Naive B cell (primary cell): Measurements from ENCODE around the gene MRM3. TPM values are rescaled to one million over a fixed set of nuclear protein-coding genes. Genes with fewer than 3 reads are reported as not detected.
A peak's percentile ranks its signal among the peaks of the same experiment; 100 is the strongest.

Experiments
- ATAC-seq, 2 donors: fragments of 150-1000 bp; cut with Tn5 transposase; 2 replicates each; pipeline ENCODE4 v1.10.0; 2021; ENCODE audit warnings: low read depth in 2 of 2, mild to moderate bottlenecking in 2 of 2, moderate library complexity in 2 of 2
- DNase-seq: peaks from one replicate; pipeline ENCODE4 v3.0.0; 2022
- H3K27ac Mint-ChIP-seq, 6 donors: one replicate each; pipeline ENCODE4 v1.8.0; 2020 to 2022; ENCODE audit warnings: mild to moderate bottlenecking in 6 of 6, mixed read lengths in 6 of 6, moderate library complexity in 5 of 6, inconsistent platforms in 2 of 6
- H3K27me3 Mint-ChIP-seq, 3 donors: one replicate each; pipeline ENCODE4 v1.8.0; 2021 to 2022; ENCODE audit warnings: mixed read lengths in 3 of 3, mild to moderate bottlenecking in 1 of 3
- H3K36me3 Mint-ChIP-seq, 2 donors: one replicate each; pipeline ENCODE4 v1.8.0; 2020 to 2022; ENCODE audit warnings: mixed read lengths in 2 of 2, inconsistent platforms in 1 of 2, mild to moderate bottlenecking in 1 of 2
- H3K4me1 Mint-ChIP-seq, 3 donors: one replicate each; pipeline ENCODE4 v1.8.0; 2020 to 2022; ENCODE audit warnings: mixed read lengths in 3 of 3, inconsistent platforms in 1 of 3, mild to moderate bottlenecking in 1 of 3, moderate library complexity in 1 of 3
- H3K4me3 Mint-ChIP-seq, 8 donors: one replicate each; pipeline ENCODE4 v1.8.0; 2020 to 2022; ENCODE audit warnings: mild to moderate bottlenecking in 8 of 8, mixed read lengths in 8 of 8, moderate library complexity in 8 of 8, inconsistent platforms in 2 of 8
- H3K9me3 Mint-ChIP-seq, 7 donors: one replicate each; pipeline ENCODE4 v1.8.0; 2020 to 2022; ENCODE audit warnings: mixed read lengths in 7 of 7, mild to moderate bottlenecking in 5 of 7, inconsistent platforms in 2 of 7, moderate library complexity in 1 of 7
- polyA plus RNA-seq, 6 donors: library from polyadenylated mRNA; unstranded; fragments of 300-500 nt; fragmentation: Illumina TruSeq; gene quantifications; one replicate each; pipeline ENCODE4 v1.2.3, GENCODE V29; 2021; ENCODE audit warnings: low read depth in 6 of 6

MRM3 gene
- polyA plus RNA-seq, 6 donors from 2014 or later, result 25.2 to 61.9 (median 33.0) TPM

GRCh38 chr17:794876-795275 lies 12.7 kb downstream of the MRM3 start:
- Mint-ChIP-seq H3K9me3 (no peaks in the 10 kb centered on the region), H3K27ac (peak overlapping the region in 4 of 6 donors; percentile 42 to 87 (median 64)), H3K4me3 (peak overlapping the region in 4 of 8 donors; percentile 24 to 52 (median 38)), H3K36me3 (peaks cover 7 to 8% of the 10 kb centered on the region in 2 donors), H3K4me1 (peaks cover 0 to 13% (median 10%) of the 10 kb centered on the region in 3 donors), H3K27me3 (no peaks in the 10 kb centered on the region)
- DNase-seq (peak; percentile 24), ATAC-seq (peak; percentile 76 to 85)

- Mint-ChIP-seq H3K9me3 (no peaks in the 10 kb centered on the region), H3K36me3 (peaks cover 7 to 8% of the 10 kb centered on the region in 2 donors), H3K27me3 (no peaks in the 10 kb centered on the region), H3K27ac (peak overlapping the region in 2 of 6 donors; percentile 44 to 56), H3K4me1 (peaks cover 0 to 13% (median 10%) of the 10 kb centered on the region in 3 donors), H3K4me3 (no peak overlapping the region)
- no peak for DNase-seq
- no peak for ATAC-seq
These were observed 13.1 kb downstream of the MRM3 start for GRCh38 chr17:795276-795675.

- ATAC-seq (no peak), DNase-seq (no peak)
- peaks cover 7% of the 10 kb centered on the region in 2 donors for H3K36me3 Mint-ChIP-seq
- H3K9me3 Mint-ChIP-seq, result no peaks in the 10 kb centered on the region
- peak overlapping the region in 2 of 6 donors; percentile 15 to 44 for H3K27ac Mint-ChIP-seq
- peak overlapping the region in 1 of 8 donors; percentile 37 for H3K4me3 Mint-ChIP-seq
- no peaks in the 10 kb centered on the region for H3K27me3 Mint-ChIP-seq
- peaks cover 0 to 13% (median 10%) of the 10 kb centered on the region in 3 donors for H3K4me1 Mint-ChIP-seq
These were observed 13.6 kb downstream of the MRM3 start for GRCh38 chr17:795721-796120.

- Mint-ChIP-seq H3K9me3 (no peaks in the 10 kb centered on the region), H3K27ac (peak overlapping the region in 3 of 6 donors; percentile 18 to 89 (median 22)), H3K27me3 (no peaks in the 10 kb centered on the region), H3K4me1 (peaks cover 0 to 11% (median 5%) of the 10 kb centered on the region in 3 donors), H3K4me3 (no peak overlapping the region), H3K36me3 (no peaks in the 10 kb centered on the region)
- ATAC-seq (no peak), DNase-seq (no peak)
These were observed 14.5 kb downstream of the MRM3 start for GRCh38 chr17:796609-797008.

GRCh38 chr17:797236-797840 lies 15.2 kb downstream of the MRM3 start:
- Mint-ChIP-seq H3K9me3 (no peaks in the 10 kb centered on the region), H3K4me3 (no peak overlapping the region), H3K27me3 (no peaks in the 10 kb centered on the region), H3K36me3 (no peaks in the 10 kb centered on the region), H3K4me1 (peaks cover 0 to 11% (median 5%) of the 10 kb centered on the region in 3 donors), H3K27ac (peak overlapping the region in 1 of 6 donors; percentile 70)
- no peak for DNase-seq
- no peak for ATAC-seq

- H3K4me3 Mint-ChIP-seq, result no peak overlapping the region
These were observed 16.1 kb downstream of the MRM3 start for GRCh38 chr17:798246-798645.

GRCh38 chr17:799261-799660 lies 17.1 kb downstream of the MRM3 start:
- DNase-seq, result no peak
- Mint-ChIP-seq H3K4me1 (peaks cover 0 to 11% (median 5%) of the 10 kb centered on the region in 3 donors), H3K27ac (no peak overlapping the region), H3K4me3 (no peak overlapping the region), H3K27me3 (no peaks in the 10 kb centered on the region), H3K9me3 (no peaks in the 10 kb centered on the region), H3K36me3 (no peaks in the 10 kb centered on the region)
- no peak for ATAC-seq

More at GRCh38 chr17:798246-798645, 16.1 kb downstream of the MRM3 start:
- H3K9me3 Mint-ChIP-seq, result no peaks in the 10 kb centered on the region
- H3K27ac Mint-ChIP-seq, result no peak overlapping the region
- H3K4me1 Mint-ChIP-seq, result peaks cover 0 to 11% (median 5%) of the 10 kb centered on the region in 3 donors
- ATAC-seq, result no peak
- H3K36me3 Mint-ChIP-seq, result no peaks in the 10 kb centered on the region
- no peaks in the 10 kb centered on the region for H3K27me3 Mint-ChIP-seq
- no peak for DNase-seq

GRCh38 chr17:800446-801242 lies 18.5 kb downstream of the MRM3 start:
- DNase-seq (no peak), ATAC-seq (no peak)
- H3K4me1 Mint-ChIP-seq, result peaks cover 0 to 3% (median 0%) of the 10 kb centered on the region in 3 donors
- H3K4me3 Mint-ChIP-seq, result no peak overlapping the region
- H3K27me3 Mint-ChIP-seq, result no peaks in the 10 kb centered on the region
- H3K36me3 Mint-ChIP-seq, result no peaks in the 10 kb centered on the region
- no peaks in the 10 kb centered on the region for H3K9me3 Mint-ChIP-seq
- H3K27ac Mint-ChIP-seq, result peak overlapping the region in 1 of 6 donors; percentile 47

GRCh38 chr17:801660-802059 lies 19.5 kb downstream of the MRM3 start:
- no peak for DNase-seq
- no peaks in the 10 kb centered on the region for H3K27me3 Mint-ChIP-seq
- no peaks in the 10 kb centered on the region for H3K9me3 Mint-ChIP-seq
- no peak overlapping the region for H3K27ac Mint-ChIP-seq
- ATAC-seq, result no peak
- H3K36me3 Mint-ChIP-seq, result no peaks in the 10 kb centered on the region
- H3K4me1 Mint-ChIP-seq, result peaks cover 0 to 2% (median 0%) of the 10 kb centered on the region in 3 donors
- no peak overlapping the region for H3K4me3 Mint-ChIP-seq

GRCh38 chr17:802481-802880 lies 20.3 kb downstream of the MRM3 start:
- DNase-seq, result no peak
- no peak overlapping the region for H3K4me3 Mint-ChIP-seq
- no peaks in the 10 kb centered on the region for H3K36me3 Mint-ChIP-seq
- H3K27me3 Mint-ChIP-seq, result no peaks in the 10 kb centered on the region
- H3K4me1 Mint-ChIP-seq, result no peaks in the 10 kb centered on the region
- no peak overlapping the region for H3K27ac Mint-ChIP-seq
- H3K9me3 Mint-ChIP-seq, result no peaks in the 10 kb centered on the region
- no peak for ATAC-seq

GRCh38 chr17:802901-803881 lies 21.0 kb downstream of the MRM3 start:
- no peaks in the 10 kb centered on the region for H3K9me3 Mint-ChIP-seq
- no peaks in the 10 kb centered on the region for H3K4me1 Mint-ChIP-seq
- ATAC-seq, result no peak

GRCh38 chr17:804541-805435 lies 22.6 kb downstream of the MRM3 start:
- ATAC-seq, result no peak
- Mint-ChIP-seq H3K36me3 (no peaks in the 10 kb centered on the region), H3K27ac (peak overlapping the region in 1 of 6 donors; percentile 54)

More at GRCh38 chr17:802901-803881, 21.0 kb downstream of the MRM3 start:
- H3K36me3 Mint-ChIP-seq, result no peaks in the 10 kb centered on the region
- H3K4me3 Mint-ChIP-seq, result peak overlapping the region in 1 of 8 donors; percentile 47
- H3K27me3 Mint-ChIP-seq, result no peaks in the 10 kb centered on the region
- DNase-seq, result no peak
- H3K27ac Mint-ChIP-seq, result peak overlapping the region in 1 of 6 donors; percentile 41

More at GRCh38 chr17:804541-805435, 22.6 kb downstream of the MRM3 start:
- Mint-ChIP-seq H3K4me1 (no peaks in the 10 kb centered on the region), H3K27me3 (peaks cover 0 to 4% (median 0%) of the 10 kb centered on the region in 3 donors), H3K9me3 (no peaks in the 10 kb centered on the region), H3K4me3 (no peak overlapping the region)
- no peak for DNase-seq
